Measurements from ENCODE around the gene PRELP.
"Not testable (repeated sequence)": the region's sequence is repeated elsewhere in the genome, so short reads cannot be mapped to it uniquely, and the experiment has no call there.

The PRELP gene

GRCh38 chr1:203509135-203509534, 33.5 kb downstream of the PRELP start:
- DNase-seq = no peak

GRCh38 chr1:203511513-203511912, 35.9 kb downstream of the PRELP start:
- DNase-seq = no peak

- no peak for DNase-seq
Observed at GRCh38 chr1:203511930-203512329, 36.3 kb downstream of the PRELP start.

- DNase-seq = no peak
Observed at GRCh38 chr1:203512517-203512847, 36.9 kb downstream of the PRELP start.

GRCh38 chr1:203512848-203513584, 37.4 kb downstream of the PRELP start:
- DNase-seq = peak; percentile 63

GRCh38 chr1:203513585-203514031, 38.0 kb downstream of the PRELP start:
- DNase-seq = no peak

- no peak for DNase-seq
Observed at GRCh38 chr1:203516184-203516583, 40.6 kb downstream of the PRELP start.

- no peak for DNase-seq
Observed at GRCh38 chr1:203516906-203517305, 41.3 kb downstream of the PRELP start.

- DNase-seq = no peak
Observed at GRCh38 chr1:203517426-203518110, 42.0 kb downstream of the PRELP start.

- DNase-seq = not testable (repeated sequence)
Observed at GRCh38 chr1:203518139-203518538, 42.5 kb downstream of the PRELP start.

GRCh38 chr1:203518541-203518940, 42.9 kb downstream of the PRELP start:
- DNase-seq = no peak

- no peak for DNase-seq
Observed at GRCh38 chr1:203519053-203519840, 43.6 kb downstream of the PRELP start.

- DNase-seq = no peak
Observed at GRCh38 chr1:203519896-203520295, 44.3 kb downstream of the PRELP start.

GRCh38 chr1:203520315-203520714, 44.7 kb downstream of the PRELP start:
- DNase-seq = no peak

GRCh38 chr1:203521074-203521794, 45.6 kb downstream of the PRELP start:
- DNase-seq = no peak

GRCh38 chr1:203521812-203522211, 46.2 kb downstream of the PRELP start:
- DNase-seq = no peak

GRCh38 chr1:203522237-203522636, 46.6 kb downstream of the PRELP start:
- DNase-seq = no peak

GRCh38 chr1:203523667-203524066, 48.1 kb downstream of the PRELP start:
- no peak for DNase-seq

- no peak for DNase-seq
Observed at GRCh38 chr1:203524152-203524551, 48.5 kb downstream of the PRELP start.

GRCh38 chr1:203524824-203525223, 49.2 kb downstream of the PRELP start:
- DNase-seq = no peak

GRCh38 chr1:203525685-203526084, 50.1 kb downstream of the PRELP start:
- DNase-seq = no peak

- no peak for DNase-seq
Observed at GRCh38 chr1:203526130-203526529, 50.5 kb downstream of the PRELP start.

- no peak for DNase-seq
Observed at GRCh38 chr1:203526572-203526971, 51.0 kb downstream of the PRELP start.
